ENCODE data around the gene MYH6. TPM values are rescaled to one million over a fixed set of nuclear protein-coding genes. Genes with fewer than 3 reads are reported as not detected.

The MYH6 gene
- total RNA-seq, 1 donor from 2014 or later, result 0.07 TPM

GRCh38 chr14:23372509-23372908, 35.6 kb downstream of the MYH6 start, which contains the start of gene IL25:
TSS of gene IL25 (plus strand) at chr14:23372809.
- no peaks in the 10 kb centered on the region for H3K4me1 Mint-ChIP-seq (ENCODE audit: low read depth)
- H3K9me3 Mint-ChIP-seq (ENCODE audit: low read depth), result no peaks in the 10 kb centered on the region
- no peak for DNase-seq (ENCODE audit: low spot score, unreplicated experiment)
- peaks cover 19% of the 10 kb centered on the region for H3K27me3 Mint-ChIP-seq
- no peak within 1 kb of the TSS for H3K27ac Mint-ChIP-seq
- TF ChIP-seq CTCF (IDR thresholded peaks at IDR 0.05; ENCODE audit: unreplicated experiment), result no peak
- H3K36me3 Mint-ChIP-seq (ENCODE audit: insufficient read depth), result no peaks in the 10 kb centered on the region
- no peak within 1 kb of the TSS for H3K4me3 Mint-ChIP-seq (ENCODE audit: low read depth)

GRCh38 chr14:23371865-23372264, 36.2 kb downstream of the MYH6 start:
- H3K36me3 Mint-ChIP-seq (ENCODE audit: insufficient read depth), result no peaks in the 10 kb centered on the region
- no peak overlapping the region for H3K27ac Mint-ChIP-seq
- DNase-seq (ENCODE audit: low spot score, unreplicated experiment), result no peak
- H3K9me3 Mint-ChIP-seq (ENCODE audit: low read depth), result no peaks in the 10 kb centered on the region
- H3K4me1 Mint-ChIP-seq (ENCODE audit: low read depth), result peaks cover 2% of the 10 kb centered on the region
- peaks cover 15% of the 10 kb centered on the region for H3K27me3 Mint-ChIP-seq
- H3K4me3 Mint-ChIP-seq (ENCODE audit: low read depth), result no peak overlapping the region
- TF ChIP-seq CTCF (IDR thresholded peaks at IDR 0.05; ENCODE audit: unreplicated experiment), result no peak

- Mint-ChIP-seq H3K27me3 (peaks cover 13% of the 10 kb centered on the region), H3K36me3 (ENCODE audit: insufficient read depth) (no peaks in the 10 kb centered on the region), H3K9me3 (ENCODE audit: low read depth) (no peaks in the 10 kb centered on the region), H3K27ac (no peak overlapping the region), H3K4me1 (ENCODE audit: low read depth) (peaks cover 7% of the 10 kb centered on the region), H3K4me3 (ENCODE audit: low read depth) (no peak overlapping the region)
- DNase-seq (ENCODE audit: low spot score, unreplicated experiment), result no peak
- TF ChIP-seq CTCF (IDR thresholded peaks at IDR 0.05; ENCODE audit: unreplicated experiment), result no peak
These were observed 37.9 kb downstream of the MYH6 start for GRCh38 chr14:23370221-23370620.

- Mint-ChIP-seq H3K36me3 (ENCODE audit: insufficient read depth) (no peaks in the 10 kb centered on the region), H3K27ac (peak overlapping the region; percentile 93), H3K4me3 (ENCODE audit: low read depth) (peak overlapping the region; percentile 71), H3K9me3 (ENCODE audit: low read depth) (no peaks in the 10 kb centered on the region), H3K4me1 (ENCODE audit: low read depth) (peaks cover 21% of the 10 kb centered on the region), H3K27me3 (peaks cover 11% of the 10 kb centered on the region)
- no peak for TF ChIP-seq CTCF (IDR thresholded peaks at IDR 0.05; ENCODE audit: unreplicated experiment)
- peak; percentile 68 for DNase-seq (ENCODE audit: low spot score, unreplicated experiment)
These were observed 41.6 kb downstream of the MYH6 start for GRCh38 chr14:23366426-23366921.

- Mint-ChIP-seq H3K27me3 (peaks cover 6% of the 10 kb centered on the region), H3K9me3 (ENCODE audit: low read depth) (no peaks in the 10 kb centered on the region), H3K36me3 (ENCODE audit: insufficient read depth) (peaks cover 2% of the 10 kb centered on the region), H3K4me1 (ENCODE audit: low read depth) (peaks cover 24% of the 10 kb centered on the region), H3K27ac (peak overlapping the region; percentile 52), H3K4me3 (ENCODE audit: low read depth) (peak overlapping the region; percentile 71)
- no peak for TF ChIP-seq CTCF (IDR thresholded peaks at IDR 0.05; ENCODE audit: unreplicated experiment)
- DNase-seq (ENCODE audit: low spot score, unreplicated experiment), result peak; percentile 57
These were observed 42.2 kb downstream of the MYH6 start for GRCh38 chr14:23365732-23366425.

Measured in progenitor cell of endocrine pancreas (in vitro differentiated cells).